ENCODE results near the gene KCNK1.
"Not testable (repeated sequence)": the region's sequence is repeated elsewhere in the genome, so short reads cannot be mapped to it uniquely, and the experiment has no call there.

Gene KCNK1

DNA sequence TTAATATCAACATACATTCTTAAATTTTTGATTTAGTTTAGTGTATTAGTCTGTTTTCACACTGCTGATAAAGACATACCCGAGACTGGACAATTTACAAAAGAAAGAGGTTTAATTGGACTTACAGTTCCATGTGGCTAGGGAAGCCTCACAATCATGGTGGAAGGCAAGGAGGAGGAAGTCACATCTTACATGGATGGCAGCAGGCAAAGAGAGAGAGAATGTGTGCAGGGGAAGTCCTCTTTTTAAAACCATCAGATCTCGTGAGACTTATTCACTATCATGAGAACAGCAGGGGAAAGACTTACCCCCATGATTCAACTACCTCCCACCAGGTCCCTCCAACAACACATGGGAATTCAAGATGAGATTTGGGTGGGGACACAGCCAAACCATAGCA, 56.5 kb downstream of the KCNK1 start:
- DNase-seq, result not testable (repeated sequence)

DNA sequence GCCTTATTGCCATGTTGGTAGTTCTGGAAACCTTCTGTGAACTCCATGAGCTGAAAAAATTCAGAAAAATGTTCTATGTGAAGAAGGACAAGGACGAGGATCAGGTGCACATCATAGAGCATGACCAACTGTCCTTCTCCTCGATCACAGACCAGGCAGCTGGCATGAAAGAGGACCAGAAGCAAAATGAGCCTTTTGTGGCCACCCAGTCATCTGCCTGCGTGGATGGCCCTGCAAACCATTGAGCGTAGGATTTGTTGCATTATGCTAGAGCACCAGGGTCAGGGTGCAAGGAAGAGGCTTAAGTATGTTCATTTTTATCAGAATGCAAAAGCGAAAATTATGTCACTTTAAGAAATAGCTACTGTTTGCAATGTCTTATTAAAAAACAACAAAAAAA, 57.4 kb downstream of the KCNK1 start:
- DNase-seq, result no peak

- DNase-seq, result no peak
Observed at GRCh38 chr1:233672732-233673131, 58.8 kb downstream of the KCNK1 start.

DNA sequence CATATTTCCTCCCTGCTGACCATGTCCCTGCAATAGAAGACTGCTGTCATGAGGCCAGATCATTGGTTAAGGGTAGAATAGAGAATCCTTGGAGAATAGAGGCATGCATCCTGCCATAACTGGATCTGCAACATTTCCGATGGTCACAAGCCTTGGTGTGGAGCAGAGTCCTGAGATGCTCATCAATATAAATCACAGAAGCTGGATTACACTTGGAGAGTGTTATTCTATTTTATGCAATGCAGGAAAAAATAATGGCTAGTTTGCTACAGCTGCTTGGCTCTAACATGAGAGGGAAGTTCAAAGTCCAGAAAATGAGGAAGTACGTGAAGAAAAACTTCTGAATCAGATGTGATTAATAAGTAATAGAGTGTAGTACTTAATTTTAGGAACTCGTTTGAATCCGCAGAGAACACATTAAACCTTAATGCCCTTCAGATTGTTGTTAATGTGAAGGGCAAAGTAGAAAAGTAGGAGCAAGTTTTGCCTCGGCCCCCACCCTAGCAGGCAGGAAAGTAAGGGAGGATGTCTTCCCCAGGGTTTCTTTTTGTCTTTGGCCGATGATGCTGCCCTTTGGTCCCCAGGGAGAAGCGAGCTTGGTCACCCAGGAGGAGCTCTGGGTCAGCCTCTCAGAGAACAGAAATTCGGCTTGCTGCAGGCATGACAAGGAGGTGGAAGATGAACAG, 59.5 kb downstream of the KCNK1 start:
- DNase-seq, result no peak

DNA sequence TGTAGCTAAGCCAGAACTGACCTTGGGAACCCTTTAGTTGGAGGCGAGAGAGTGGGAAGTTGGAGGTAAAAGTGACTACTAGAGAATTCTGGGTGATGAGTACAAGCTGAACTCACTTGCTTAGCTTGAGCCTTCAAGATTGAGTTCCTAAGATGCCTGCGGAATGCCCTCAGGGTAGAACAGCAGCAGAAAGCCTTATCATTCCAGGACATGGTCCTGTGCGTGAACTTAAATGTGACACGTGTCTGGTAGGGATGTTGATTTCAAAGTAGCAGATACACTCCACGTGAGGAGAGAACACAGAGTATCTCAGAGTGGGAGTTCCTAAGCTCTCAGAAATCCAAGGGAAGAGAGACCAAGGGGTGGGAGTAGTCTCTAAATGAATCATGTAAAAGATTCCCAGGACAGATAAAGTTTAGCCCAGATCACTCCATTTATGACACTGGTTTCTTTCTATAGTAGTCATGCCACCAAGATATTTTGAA, 60.1 kb downstream of the KCNK1 start:
- no peak for DNase-seq

DNA sequence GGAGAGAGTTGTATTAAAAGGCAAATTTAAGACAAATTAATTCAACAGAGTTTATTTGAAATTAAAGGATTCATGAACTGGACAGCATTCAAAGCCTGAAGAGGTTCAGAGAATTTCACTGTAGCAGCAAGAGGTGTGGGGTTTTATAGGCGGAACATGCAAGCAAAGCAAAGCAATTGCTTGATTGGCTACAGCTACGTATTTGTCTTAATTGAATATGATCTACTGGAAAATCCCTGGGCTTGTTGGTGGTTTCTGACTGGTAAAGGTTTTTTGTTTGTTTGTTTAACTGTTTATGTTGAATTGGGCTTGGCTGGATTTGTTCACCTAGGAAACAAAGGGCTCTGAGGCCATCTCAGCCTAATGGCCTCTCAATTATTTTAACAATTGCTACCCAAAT, 61.5 kb downstream of the KCNK1 start:
- no peak for DNase-seq

GRCh38 chr1:233675893-233676292, 62.0 kb downstream of the KCNK1 start:
- DNase-seq, result no peak

- DNase-seq, result no peak
Observed at GRCh38 chr1:233677690-233678354, 63.9 kb downstream of the KCNK1 start.

DNA sequence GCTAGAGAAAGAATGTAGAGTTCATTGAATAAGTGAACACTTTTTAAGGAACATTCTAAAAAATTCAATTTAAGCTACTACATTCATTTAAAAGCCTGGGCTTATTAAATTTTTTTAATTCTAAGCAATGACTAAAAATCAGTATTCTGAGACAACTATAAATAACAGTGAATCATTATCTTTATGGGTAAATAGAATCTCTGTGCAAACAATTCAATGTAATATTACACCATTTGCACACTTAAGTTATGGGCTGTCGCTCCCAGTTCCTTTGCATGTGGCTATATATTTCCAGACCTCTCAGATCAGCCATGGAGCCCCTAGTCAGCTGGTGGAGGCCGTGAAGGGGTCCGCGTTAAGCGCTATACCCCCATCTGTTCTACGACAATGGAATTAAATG, 65.1 kb downstream of the KCNK1 start:
- no peak for DNase-seq

DNA sequence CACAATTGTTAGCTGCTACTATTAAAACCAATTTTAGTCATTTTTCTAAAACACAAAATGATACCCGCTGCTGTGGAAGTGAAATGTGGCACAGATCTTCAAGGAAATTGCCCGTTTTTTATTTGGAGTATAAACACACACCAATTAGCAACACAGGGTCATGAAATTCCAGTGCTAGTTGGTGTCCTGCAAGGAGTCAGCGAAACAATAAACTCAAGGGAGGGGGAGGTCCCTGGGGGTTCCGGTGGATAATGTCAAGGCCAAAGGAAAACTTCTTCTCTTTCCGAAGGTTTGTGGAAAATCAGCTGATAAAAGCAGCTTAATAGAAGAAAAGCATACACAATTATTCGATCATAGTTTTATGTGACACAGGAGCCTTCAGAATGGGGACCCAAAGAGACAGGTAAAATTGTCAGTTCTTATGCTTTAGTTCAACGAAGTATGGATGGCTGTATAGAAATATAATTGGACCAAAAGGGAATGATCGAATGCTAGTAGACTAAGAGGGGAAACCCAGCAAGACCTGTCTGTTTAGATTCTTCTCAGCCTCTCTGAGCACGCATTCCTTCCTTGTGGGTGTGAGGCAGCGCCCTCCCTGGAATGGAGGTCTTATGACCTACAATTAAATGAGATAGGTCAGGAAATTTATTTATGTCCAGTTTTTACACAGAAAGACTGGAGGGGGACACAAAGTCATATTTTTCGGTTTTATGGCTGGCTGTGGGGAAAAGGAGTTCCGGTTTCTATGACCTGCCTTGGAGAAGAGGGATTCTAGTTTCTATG, 65.9 kb downstream of the KCNK1 start:
- no peak for DNase-seq

GRCh38 chr1:233681285-233681684, 67.4 kb downstream of the KCNK1 start:
- DNase-seq, result no peak

DNA sequence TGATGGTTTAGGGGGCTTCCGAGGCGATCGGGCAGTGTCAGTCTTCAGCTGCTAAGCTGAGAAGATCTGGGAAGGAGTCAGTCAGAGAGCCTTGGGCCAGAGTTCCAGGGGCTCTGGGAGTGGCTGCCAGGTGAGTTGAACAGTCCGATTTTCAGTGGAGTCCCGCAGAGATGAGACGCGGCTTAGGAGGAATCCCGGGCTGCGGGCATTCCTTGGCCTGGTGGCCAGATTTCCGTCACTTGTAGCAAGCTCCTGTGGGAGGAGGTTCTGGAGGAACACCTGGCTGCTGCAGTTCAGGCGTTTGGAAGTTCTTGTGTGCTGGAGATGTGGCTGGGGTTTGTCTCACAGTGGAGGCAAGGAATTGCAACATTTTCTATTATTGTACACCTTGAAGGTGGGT, 72.7 kb downstream of the KCNK1 start:
- DNase-seq, result not testable (repeated sequence)

DNA sequence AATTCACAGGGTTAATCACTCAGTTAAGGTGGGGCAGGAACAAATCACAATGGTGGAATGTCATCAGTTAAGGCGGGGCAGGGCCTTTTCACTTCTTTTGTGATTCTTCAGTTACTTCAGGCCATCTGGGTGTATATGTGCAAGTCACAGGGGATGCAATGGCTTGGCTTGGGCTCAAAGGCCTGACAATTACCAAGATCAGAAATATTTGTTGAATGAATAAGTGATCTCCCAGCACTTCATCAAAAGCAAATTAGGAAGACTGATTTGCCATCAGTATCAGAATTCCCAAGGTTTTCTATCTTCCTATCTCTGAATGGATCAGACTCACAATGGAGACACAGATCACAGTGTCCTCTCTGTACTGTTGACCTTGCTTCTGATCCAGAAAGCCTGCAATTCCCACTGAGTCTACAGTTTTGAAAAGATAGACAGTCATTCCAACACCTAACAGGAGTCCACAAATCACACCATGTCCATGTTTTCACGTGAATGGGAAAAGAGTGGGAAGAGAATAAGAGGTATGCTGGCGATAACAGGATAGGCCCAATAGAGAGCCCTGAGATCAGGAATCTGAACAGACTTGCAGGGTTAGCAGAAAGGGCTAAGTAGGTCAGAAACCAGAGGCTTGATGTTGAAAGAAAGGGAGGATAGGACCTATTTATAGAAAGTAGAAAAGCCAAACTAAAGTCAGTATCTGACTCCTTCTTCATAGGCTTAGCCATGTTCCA, 75.3 kb downstream of the KCNK1 start:
- no peak for DNase-seq

DNA sequence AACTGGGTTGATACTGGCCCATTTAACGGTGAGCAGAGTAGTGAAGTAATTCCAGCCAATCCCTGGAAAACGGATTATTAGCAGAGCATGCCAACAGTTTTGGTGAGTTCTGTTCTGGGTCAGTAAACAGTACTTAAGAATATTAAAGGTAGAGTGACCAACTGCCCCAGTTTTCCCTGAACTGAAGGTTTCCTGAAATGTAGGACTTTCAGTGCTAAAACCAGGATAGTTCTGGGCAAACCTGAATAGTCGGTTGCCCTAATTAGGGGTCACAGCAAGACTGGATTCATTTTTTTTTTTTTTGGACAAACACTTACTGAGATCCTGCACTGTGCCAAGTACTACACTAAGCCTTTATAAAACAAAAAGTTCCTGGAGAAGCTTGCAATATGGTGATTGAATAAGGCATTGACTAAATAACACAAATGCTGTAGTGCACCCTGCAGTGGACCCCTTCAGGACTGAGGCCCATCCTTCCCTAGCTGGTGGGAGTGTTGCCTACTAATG, 75.9 kb downstream of the KCNK1 start:
- DNase-seq, result no peak

DNA sequence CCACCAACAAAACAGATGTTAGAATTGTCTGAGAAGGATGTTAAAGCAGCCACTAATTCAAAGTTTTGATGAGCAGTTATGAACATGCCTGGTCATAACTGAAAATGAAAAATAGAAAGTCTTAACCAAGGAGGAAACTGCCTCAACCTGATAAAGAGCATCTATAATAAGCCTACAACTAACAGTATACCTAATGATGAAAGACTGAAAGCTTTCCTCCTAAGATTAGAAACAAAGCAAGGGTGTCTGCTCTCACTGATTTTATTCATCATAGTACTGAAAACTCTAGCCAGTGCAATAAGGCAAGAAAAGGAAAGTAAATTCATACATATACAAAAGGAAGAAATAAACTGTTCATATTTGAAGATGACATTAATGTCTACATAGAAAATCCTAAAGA, 82.0 kb downstream of the KCNK1 start:
- no peak for DNase-seq

GRCh38 chr1:233700338-233700737, 86.4 kb downstream of the KCNK1 start:
- no peak for DNase-seq

DNA sequence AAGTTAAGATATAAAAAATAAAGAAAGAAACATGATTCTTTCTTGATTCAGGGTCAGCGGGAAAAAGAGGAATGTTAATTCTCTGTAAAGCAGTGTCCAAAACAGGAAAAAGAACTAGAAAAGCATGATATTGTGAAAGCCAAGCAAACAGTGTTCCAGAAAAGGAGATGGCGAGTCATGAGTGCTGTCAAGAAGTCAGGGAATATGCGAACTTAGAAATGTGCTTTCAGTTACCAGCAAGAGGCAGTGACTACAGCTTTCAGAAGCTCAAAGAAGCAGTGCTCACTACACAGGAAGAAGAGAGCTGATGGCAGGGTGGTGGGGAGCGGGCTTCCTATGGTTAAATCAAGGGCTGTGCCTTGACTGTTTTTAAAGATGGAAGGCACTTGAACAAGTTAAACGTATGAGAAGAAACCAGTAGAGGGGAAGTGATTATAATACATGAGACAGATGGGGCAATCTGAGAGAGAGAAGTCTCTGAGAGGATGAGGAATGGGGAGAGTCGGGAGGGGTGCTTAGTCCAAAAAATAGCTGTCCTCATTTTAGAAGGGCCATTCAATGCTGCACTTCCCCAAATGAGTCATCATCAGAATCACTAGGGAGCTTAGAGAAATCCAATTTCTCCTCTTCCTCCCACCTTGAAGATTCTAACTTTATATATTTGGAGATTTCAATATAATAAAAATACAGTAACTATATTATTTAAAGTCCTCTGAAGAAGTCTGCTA, 90.4 kb downstream of the KCNK1 start:
- no peak for DNase-seq

- no peak for DNase-seq
Observed at GRCh38 chr1:233704898-233705723, 91.2 kb downstream of the KCNK1 start.

- DNase-seq, result no peak
Observed at GRCh38 chr1:233707153-233707879, 93.4 kb downstream of the KCNK1 start.
